HCEC 1CT (cell line): ENCODE results near the gene BCAS1.

Experiments
- DNase-seq: peaks from one replicate; pipeline ENCODE4 v3.0.0-alpha.2; 2017

BCAS1 gene

GRCh38 chr20:54070187-54070987, at the start of gene BCAS1:
TSS of gene BCAS1 (minus strand) at chr20:54070594. CDS start at chr20:54058718, 11,876 bp downstream.
- DNase-seq, result no peak

- no peak for DNase-seq
These were observed 49.4 kb upstream of the BCAS1 start for GRCh38 chr20:54119744-54120143.

GRCh38 chr20:54118220-54119001, 48.0 kb upstream of the BCAS1 start:
- DNase-seq, result no peak

GRCh38 chr20:54116550-54117235, 46.3 kb upstream of the BCAS1 start:
- DNase-seq, result no peak

GRCh38 chr20:54115172-54115854, 44.9 kb upstream of the BCAS1 start:
- DNase-seq, result peak; percentile 69

- DNase-seq, result no peak
These were observed 43.7 kb upstream of the BCAS1 start for GRCh38 chr20:54114109-54114508.

GRCh38 chr20:54113566-54113965, 43.2 kb upstream of the BCAS1 start:
- no peak for DNase-seq

GRCh38 chr20:54112221-54112884, 42.0 kb upstream of the BCAS1 start:
- DNase-seq, result no peak

GRCh38 chr20:54111460-54111859, 41.1 kb upstream of the BCAS1 start:
- DNase-seq, result no peak

GRCh38 chr20:54110457-54110856, 40.1 kb upstream of the BCAS1 start:
- DNase-seq, result no peak

- DNase-seq, result no peak
These were observed 39.6 kb upstream of the BCAS1 start for GRCh38 chr20:54110041-54110440.

GRCh38 chr20:54108817-54109216, 38.4 kb upstream of the BCAS1 start:
- DNase-seq, result no peak

GRCh38 chr20:54108326-54108642, 37.9 kb upstream of the BCAS1 start:
- DNase-seq, result no peak

GRCh38 chr20:54107600-54108325, 37.4 kb upstream of the BCAS1 start:
- DNase-seq, result no peak

- no peak for DNase-seq
These were observed 36.8 kb upstream of the BCAS1 start for GRCh38 chr20:54107181-54107580.

GRCh38 chr20:54106162-54106561, 35.8 kb upstream of the BCAS1 start:
- DNase-seq, result no peak

GRCh38 chr20:54105653-54106052, 35.3 kb upstream of the BCAS1 start:
- DNase-seq, result no peak

- DNase-seq, result no peak
These were observed 34.4 kb upstream of the BCAS1 start for GRCh38 chr20:54104781-54105180.

GRCh38 chr20:54103762-54104600, 33.6 kb upstream of the BCAS1 start:
- no peak for DNase-seq

GRCh38 chr20:54103067-54103761, 32.8 kb upstream of the BCAS1 start:
- DNase-seq, result peak; percentile 68
